Glomerular visceral epithelial cell (primary cell): ENCODE data around the gene MYRIP.

Experiments
- DNase-seq: peaks from one replicate; pipeline ENCODE4 v3.0.0-alpha.2; 2016; ENCODE audit errors: extremely low spot score

MYRIP gene

GRCh38 chr3:40189118-40189517 is 379.7 kb downstream of the MYRIP start:
- no peak for DNase-seq

DNA sequence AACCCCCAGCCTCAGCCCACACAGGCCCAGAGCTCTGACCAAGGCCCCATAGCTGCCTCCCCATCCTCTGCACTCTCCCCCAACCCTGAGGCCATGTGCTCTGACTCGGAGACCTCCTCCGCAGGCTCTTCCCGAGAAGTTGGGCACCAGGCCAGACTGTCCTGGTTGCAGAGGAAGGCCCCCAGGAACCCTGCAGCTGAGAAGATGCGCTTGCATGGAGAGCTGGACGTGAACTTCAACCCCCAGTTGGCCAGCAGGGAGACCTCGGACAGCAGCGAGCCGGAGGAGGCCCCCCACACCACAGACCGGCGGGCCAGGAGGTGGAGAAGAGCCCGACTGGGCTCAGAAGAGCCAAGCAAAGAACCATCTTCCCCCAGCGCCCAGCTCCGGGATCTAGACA is 380.6 kb downstream of the MYRIP start:
- DNase-seq: no peak

GRCh38 chr3:40191251-40191650 is 381.8 kb downstream of the MYRIP start:
- DNase-seq: no peak

GRCh38 chr3:40191850-40192448 is 382.5 kb downstream of the MYRIP start:
- peak; percentile 55 for DNase-seq

GRCh38 chr3:40192628-40193027 is 383.2 kb downstream of the MYRIP start:
- no peak for DNase-seq

- no peak for DNase-seq
These were observed 387.6 kb downstream of the MYRIP start for GRCh38 chr3:40196966-40197365.

DNA sequence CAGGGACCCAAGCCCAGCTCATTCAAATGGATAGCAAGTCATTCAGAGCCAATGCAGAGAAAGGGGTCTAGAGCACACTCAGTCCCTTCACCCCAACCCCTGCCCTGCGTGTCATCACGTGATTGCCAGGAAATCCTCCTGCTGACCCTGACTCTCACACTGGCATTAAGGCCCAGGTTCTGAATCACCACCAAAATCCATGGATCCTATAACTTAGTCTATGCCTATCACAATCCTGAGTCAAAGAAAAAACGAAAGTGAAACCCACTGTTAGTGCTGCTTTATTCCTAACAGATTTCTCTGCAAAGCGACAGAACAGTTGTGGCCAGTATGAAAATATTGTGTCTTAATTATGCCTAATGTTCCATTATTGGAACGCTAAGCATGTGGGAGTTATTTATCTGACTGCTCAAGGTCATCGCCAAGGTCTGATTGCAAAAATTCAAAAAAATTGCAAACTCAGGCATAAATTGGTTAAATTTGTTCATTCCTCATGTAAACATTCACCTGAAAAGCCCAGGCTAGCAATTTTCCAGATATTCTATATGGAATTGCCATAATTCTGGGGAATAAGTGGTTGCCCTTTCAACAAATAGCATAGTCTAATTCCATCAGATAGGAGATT is 391.4 kb downstream of the MYRIP start:
- no peak for DNase-seq

GRCh38 chr3:40201770-40202169 is 392.4 kb downstream of the MYRIP start:
- no peak for DNase-seq

- no peak for DNase-seq
These were observed 397.1 kb downstream of the MYRIP start for GRCh38 chr3:40206522-40206921.

GRCh38 chr3:40207796-40208195 is 398.4 kb downstream of the MYRIP start:
- no peak for DNase-seq

DNA sequence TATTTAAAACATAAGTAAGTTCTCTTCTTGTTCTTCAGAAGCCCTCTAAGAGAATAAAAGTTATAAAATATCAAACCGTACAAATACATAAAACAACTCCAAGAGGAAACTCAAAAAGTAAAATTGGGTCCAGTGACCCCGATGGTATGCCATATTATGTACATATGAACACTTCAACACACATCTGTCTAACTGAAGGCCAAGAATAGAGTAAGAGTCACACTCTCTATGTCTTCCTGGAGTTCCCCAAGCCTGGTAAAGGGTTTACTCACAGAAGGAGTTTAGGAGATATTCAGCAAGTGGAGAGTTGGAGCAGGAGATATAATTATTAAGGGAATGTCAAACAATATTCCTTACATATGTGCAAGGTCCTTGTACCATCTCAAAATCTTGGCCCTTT is 398.8 kb downstream of the MYRIP start:
- no peak for DNase-seq

DNA sequence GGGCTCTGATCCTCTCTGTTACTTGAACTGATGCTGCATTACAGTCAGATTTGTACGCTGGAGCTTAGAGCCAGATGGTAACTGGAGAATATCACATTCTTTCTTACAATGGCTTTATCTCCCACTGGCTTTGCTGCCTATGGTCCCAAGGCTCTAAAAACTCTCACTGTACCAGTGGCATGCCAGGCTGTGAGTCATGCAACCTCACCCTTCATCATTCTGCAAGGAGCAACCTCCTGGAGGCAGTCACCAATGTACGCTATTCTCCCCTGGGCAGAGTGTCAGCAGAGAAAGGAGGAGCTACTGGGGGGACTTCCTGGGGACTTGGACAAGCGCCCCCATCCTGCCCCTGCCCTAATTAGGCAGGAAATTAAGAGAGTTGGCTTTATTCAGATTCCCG is 402.2 kb downstream of the MYRIP start:
- DNase-seq: no peak

DNA sequence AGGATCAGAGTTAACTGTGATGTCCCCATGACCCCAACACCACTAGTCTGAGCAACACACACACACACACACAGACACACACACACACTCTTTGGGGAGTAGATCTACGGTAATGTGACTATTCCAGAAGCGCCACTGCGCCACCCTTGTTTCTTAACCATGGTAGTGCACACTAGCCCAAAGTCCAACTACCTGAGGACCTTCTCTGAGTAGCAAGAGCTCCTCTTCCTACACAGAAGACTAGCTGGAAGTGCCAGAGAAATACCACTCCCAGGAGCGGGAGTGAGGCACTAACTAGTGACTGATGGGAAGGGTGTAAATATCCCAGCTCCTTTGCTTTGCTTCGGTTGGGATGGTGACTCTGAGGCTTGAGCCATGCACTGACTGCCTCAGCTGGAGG is 404.1 kb downstream of the MYRIP start:
- no peak for DNase-seq

- DNase-seq: no peak
These were observed 405.6 kb downstream of the MYRIP start for GRCh38 chr3:40215015-40215414.

DNA sequence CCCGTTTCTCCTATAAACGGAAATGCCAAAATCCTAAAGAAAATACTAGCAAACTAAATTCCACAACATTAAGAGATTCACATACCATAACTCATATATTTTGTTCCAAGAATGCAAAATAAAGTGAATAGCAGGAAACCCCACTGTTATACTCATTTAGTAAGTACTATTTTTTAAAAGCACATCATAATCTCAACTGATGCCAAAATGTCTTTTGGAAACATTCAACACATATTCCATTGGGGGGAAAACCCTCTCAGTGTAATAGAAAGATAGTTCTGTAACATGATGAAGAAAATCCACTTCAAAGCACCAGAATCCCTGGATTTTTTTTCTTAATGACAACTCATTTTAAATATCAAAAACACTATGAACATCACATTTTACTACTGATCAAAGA is 407.1 kb downstream of the MYRIP start:
- DNase-seq: no peak

DNA sequence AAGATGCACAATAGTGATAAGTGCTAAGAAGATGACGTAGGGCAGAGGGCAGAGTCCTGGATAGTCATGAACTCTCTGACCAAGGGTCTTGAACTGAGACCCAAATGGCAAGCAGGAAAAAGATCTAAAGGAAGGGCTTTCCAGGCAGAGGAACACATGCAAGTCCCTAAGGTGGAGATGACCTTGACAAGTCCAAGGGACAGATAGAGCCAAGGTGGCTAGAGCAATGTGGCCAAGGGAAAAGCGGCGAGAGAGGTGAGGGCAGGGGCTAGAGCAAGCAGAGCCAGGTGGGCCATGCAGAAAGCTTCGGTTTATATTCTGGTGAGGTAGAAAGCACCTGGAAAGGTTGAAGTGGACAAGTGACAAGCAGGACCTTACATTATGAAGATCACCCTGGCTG is 414.4 kb downstream of the MYRIP start:
- no peak for DNase-seq

DNA sequence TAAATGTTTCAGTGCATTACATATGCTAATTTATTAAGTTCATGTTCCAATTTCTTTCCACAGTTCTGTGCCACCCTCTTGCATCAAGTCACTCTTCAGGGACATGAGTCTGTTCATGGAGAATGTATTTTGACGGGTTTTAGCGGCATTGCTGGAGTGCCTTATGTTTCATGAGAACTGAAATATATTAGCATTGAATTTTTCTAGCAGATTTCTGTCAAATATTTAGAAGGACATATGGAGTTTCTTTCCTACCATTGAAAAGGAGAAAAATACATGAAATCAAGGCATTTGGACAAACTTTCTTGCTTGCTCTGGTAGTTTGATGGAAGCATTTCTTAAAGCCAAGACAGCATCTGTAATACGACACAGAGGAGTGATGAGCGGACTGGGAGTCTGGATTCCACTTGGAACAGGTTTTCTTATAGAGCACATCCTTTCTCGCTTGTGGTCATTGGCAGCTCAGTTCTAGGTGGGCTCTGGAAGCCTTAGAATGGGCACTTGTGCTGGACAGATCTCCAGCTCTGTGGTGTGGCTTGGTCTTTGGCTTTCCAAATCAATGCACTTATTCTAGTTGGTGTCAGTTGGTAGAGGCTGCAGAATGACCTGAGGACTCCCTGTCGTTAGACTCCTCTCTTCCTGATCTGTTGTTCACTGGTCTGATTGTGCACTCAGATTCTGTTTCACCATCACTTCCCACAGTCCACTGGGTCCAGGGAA is 415.5 kb downstream of the MYRIP start:
- no peak for DNase-seq

GRCh38 chr3:40226636-40227035 is 417.2 kb downstream of the MYRIP start:
- DNase-seq: no peak

- no peak for DNase-seq
These were observed 419.5 kb downstream of the MYRIP start for GRCh38 chr3:40228792-40229350.

- no peak for DNase-seq
These were observed 420.0 kb downstream of the MYRIP start for GRCh38 chr3:40229386-40229785.

GRCh38 chr3:40229963-40230362 is 420.6 kb downstream of the MYRIP start:
- DNase-seq: no peak

- DNase-seq: no peak
These were observed 421.0 kb downstream of the MYRIP start for GRCh38 chr3:40230382-40230781.

GRCh38 chr3:40232626-40233025 is 423.2 kb downstream of the MYRIP start:
- no peak for DNase-seq
